B cell (primary cell): ENCODE results near the gene BBX.

Experiments
- EZH2 ChIP-seq: IDR thresholded peaks from 2 replicates; pipeline ENCODE4 v1.6.1; 2012; ENCODE audit warnings: borderline replicate concordance, low read depth, mild to moderate bottlenecking, moderate library complexity, low read length; ENCODE audit not compliant: insufficient read depth, poor library complexity, severe bottlenecking
- TF ChIP-seq, protein P1 (sequence below): fragments of 200-600 bp; IDR thresholded peaks from one replicate; pipeline ENCODE4 v1.8.0; 2022; ENCODE audit warnings: antibody characterized with exemption, mild to moderate bottlenecking

DNA sequence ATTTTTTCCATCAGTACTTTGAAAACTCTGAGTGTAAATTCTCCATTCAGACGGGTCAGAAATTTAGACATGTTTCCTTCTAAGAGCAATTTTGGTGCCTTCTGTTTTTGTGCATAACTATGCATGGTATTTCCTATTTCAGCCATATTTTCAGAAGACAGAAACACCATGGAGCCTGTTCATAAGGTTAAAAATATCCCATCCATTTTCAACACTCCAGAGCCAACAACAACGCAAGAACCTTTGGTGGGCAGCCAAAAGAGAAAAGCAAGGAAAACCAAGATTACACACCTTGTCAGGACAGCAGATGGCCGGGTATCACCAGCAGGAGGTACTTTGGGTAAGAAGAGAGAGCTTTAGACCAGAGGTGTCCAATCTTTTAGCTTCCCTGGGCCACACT lies 275.6 kb downstream of the BBX start:
- TF ChIP-seq, protein P1, sequence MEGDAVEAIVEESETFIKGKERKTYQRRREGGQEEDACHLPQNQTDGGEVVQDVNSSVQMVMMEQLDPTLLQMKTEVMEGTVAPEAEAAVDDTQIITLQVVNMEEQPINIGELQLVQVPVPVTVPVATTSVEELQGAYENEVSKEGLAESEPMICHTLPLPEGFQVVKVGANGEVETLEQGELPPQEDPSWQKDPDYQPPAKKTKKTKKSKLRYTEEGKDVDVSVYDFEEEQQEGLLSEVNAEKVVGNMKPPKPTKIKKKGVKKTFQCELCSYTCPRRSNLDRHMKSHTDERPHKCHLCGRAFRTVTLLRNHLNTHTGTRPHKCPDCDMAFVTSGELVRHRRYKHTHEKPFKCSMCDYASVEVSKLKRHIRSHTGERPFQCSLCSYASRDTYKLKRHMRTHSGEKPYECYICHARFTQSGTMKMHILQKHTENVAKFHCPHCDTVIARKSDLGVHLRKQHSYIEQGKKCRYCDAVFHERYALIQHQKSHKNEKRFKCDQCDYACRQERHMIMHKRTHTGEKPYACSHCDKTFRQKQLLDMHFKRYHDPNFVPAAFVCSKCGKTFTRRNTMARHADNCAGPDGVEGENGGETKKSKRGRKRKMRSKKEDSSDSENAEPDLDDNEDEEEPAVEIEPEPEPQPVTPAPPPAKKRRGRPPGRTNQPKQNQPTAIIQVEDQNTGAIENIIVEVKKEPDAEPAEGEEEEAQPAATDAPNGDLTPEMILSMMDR, result no peak
- TF ChIP-seq EZH2, result no peak
